RWPE1 (cell line): ENCODE results near the gene NFAM1.

Experiments used
- CTCF ChIA-PET: fragments of 350-600 bp; sonication (Branson Sonifier 250); formaldehyde crosslinking; extraction: SDS; loops from one replicate; lab custom pipeline; 2021; lab: Yijun Ruan, JAX
- POLR2A ChIA-PET: fragments of 400-600 bp; formaldehyde crosslinking; extraction: SDS; loops from one replicate; lab custom pipeline; 2020; ENCODE audit warnings: antibody characterized with exemption; ENCODE audit not compliant: low non-redundant PET; lab: Yijun Ruan, JAX
- DNase-seq: peaks from one replicate; pipeline ENCODE4 v3.0.0; 2012; ENCODE audit warnings: low spot score
- H3K27ac ChIP-seq: fragments of 450-650 bp; 2 replicates; pipeline ENCODE4 v1.5.1; 2017
- TF ChIP-seq, protein P1 (sequence below): fragments of 450-650 bp; conservative IDR thresholded peaks from 2 replicates; pipeline ENCODE4 v1.5.1; 2017; ENCODE audit warnings: low read depth, mild to moderate bottlenecking

Gene NFAM1

DNA sequence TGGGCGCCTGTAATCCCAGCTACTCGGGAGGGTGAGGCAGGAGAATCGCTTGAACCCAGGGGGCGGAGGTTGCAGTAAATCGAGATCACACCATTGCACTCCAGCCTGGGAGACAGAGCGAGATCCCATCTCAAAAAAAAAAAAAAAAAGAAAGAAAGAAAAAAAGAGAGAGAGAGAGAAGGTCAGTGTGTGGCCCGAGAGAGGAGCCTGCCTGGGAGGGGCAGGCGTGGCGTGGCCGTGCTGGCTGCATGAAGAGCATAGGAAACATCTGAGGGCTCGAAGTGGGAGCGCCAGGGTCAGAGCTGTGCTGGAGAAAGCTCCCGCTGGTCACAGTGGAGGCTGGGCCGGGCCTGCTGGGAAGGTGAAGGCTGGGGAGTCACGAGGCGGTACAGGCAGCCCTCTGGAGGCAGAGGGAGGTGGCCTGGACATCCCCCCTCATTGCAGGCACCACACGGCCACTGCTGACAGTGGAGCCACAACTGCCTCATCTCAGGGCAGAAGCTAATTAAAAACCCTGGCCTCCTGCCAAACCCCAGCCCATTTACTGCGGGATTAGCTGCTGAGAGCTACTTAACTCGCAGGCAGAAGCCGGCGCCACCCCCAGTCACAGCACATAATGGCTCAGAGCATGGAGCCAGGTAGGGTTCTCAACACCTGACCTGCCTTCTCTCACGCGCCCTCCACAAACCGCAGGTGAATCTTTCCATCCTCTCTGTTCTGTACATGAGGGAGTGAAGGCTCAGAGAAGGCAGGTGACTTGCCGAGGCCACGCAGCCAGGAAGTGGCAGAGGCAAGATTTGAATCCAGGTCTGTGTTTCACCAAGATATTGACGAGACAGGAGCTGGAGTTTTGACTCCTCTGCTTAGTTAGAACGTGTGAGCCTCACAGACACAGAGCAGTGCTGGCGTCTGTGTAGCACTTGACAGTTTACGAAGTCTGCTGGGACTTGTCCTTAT lies 32.6 kb downstream of the NFAM1 start:
- DNase-seq, result no peak
- no peak overlapping the region for H3K27ac ChIP-seq
- CTCF ChIA-PET, result interaction anchor here (0.7 kb wide), 1 partner anchor 99 kb away, joined by 3 read pairs; no protein-coding TSS in a partner anchor
- TF ChIP-seq, protein P1, sequence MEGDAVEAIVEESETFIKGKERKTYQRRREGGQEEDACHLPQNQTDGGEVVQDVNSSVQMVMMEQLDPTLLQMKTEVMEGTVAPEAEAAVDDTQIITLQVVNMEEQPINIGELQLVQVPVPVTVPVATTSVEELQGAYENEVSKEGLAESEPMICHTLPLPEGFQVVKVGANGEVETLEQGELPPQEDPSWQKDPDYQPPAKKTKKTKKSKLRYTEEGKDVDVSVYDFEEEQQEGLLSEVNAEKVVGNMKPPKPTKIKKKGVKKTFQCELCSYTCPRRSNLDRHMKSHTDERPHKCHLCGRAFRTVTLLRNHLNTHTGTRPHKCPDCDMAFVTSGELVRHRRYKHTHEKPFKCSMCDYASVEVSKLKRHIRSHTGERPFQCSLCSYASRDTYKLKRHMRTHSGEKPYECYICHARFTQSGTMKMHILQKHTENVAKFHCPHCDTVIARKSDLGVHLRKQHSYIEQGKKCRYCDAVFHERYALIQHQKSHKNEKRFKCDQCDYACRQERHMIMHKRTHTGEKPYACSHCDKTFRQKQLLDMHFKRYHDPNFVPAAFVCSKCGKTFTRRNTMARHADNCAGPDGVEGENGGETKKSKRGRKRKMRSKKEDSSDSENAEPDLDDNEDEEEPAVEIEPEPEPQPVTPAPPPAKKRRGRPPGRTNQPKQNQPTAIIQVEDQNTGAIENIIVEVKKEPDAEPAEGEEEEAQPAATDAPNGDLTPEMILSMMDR, result no peak
- POLR2A ChIA-PET, result interaction anchor here (0.6 kb wide), 2 partner anchors 30 to 939 kb away, joined by 3 to 4 read pairs; no protein-coding TSS in a partner anchor

DNA sequence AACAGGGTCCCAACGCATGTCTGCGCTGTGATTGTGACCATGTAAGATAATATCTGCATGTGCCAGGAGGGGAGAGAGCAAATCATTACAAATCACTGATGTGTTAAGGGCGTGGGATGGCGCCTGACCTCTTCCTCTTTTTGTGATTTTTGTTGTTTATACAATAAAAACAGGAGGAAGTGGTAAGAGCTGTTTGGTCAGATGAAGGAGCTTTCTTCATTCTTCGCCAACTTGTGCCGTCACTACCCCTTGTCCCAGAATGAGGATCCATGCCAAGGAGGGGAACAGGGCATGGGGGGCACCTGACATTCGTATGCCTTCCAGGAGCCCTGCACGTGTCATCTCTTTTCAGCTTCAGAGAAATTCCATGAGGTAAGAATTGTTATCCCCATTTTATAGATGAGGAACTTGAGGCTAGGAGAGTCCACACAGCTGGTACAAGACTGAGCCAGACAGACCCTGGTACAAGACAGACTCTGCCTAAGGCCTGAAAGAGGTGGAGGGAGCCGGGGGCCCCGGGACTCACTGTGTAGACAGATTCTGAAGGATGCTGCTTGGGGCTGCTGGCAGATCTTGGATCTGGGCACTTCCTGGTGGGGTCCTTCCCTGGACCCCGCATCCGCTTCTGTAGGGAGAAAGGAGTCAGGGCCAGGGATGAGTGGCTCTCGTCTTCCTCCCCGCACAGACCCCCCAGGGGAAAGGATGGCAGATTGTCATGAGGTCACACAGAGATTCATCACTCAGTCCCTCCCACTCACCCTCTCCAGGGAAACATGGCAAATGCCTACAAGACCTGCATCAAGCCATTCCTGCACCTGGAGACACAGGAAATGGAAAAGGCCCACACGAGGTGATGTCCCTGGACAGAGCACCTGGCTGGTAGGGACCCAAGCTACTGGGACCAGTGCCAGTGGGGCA lies 34.6 kb downstream of the NFAM1 start:
- no peak for DNase-seq
- CTCF ChIA-PET, result no interaction called here
- no peak overlapping the region for H3K27ac ChIP-seq
- TF ChIP-seq, protein P1, result no peak
- POLR2A ChIA-PET, result no interaction called here

DNA sequence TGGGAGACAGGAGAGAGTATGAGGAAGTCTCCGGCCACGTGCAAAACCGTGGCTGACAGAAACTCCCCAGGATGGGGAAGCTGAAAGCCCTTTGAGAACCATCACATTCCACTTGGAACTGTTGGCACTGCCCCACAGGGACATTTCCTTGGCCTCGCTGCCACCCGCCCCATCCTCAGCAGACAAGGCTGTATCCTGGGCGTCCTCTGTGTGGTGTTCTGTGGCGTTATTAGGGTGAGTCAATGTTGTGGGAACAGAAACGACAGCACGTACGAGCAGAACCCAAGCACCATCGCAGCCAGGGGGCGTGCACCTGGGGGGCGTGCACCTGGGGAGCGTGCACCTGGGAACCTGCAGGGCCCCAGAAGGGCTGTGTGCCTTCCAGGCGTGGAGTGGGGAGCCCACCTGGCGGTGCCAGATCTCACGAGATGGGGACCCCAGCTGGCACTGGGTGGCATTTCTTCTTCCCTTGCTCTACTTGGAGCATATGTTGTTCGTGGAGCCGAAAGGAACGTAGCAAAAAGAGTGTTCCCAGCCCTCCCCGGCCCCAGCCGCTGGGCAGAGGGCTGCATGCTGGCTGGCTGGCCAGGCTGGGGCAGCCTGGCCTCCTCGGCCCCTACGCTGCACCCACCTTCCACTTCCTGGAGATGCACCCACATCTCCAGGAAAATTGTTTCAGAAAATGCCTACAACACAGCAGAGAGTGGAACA lies 35.4 kb downstream of the NFAM1 start:
- 0 out of 2 replicates have a peak overlapping the region, but pooled peaks have one; percentile 4 for H3K27ac ChIP-seq
- TF ChIP-seq, protein P1, result no peak; the same call in 1 of the 2 replicates
- DNase-seq, result no peak
- ChIA-PET POLR2A (no interaction called here), CTCF (no interaction called here)

DNA sequence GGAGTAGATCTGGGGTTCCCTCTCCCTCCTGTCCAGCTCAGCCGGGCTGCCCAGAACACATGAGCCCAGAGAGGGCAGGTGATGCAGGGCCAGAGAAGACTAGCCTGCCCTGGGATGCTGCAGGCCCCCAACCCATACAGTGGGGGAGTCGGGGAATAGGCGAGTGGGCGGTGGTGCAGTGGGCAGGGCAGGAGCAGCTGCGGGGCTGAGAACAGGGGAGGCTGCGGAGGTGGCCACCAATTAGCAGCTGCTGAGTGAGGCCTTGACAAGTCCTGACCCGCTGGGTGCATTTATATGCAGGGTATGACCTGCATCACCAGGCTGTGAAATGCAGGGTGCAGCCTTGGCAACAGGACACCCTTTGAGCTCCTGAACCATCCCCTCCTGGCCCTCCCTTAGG lies 43.1 kb downstream of the NFAM1 start:
- TF ChIP-seq, protein P1, result no peak
- ChIA-PET CTCF (interaction anchor here (1.0 to 1.1 kb wide), 2 partner anchors 55 to 299 kb away, joined by 3 to 4 read pairs; partner anchors contain the start of gene NDUFA6), POLR2A (no interaction called here)
- peak; percentile 63 for DNase-seq
- H3K27ac ChIP-seq, result peak overlapping the region; percentile 53

GRCh38 chr22:42388130-42388797 lies 43.9 kb downstream of the NFAM1 start:
- CTCF ChIA-PET, result interaction anchor here (1.1 kb wide), 1 partner anchor 56 kb away, joined by 4 read pairs; no protein-coding TSS in a partner anchor
- peak; percentile 19 for DNase-seq
- POLR2A ChIA-PET, result no interaction called here
- TF ChIP-seq, protein P1, result no peak
- peak overlapping the region; percentile 53; the same call in 1 of the 2 replicates for H3K27ac ChIP-seq
